Ascending aorta (tissue), 2 donors: ENCODE results near the gene TJP3. TPM values are rescaled to one million over a fixed set of nuclear protein-coding genes. Genes with fewer than 3 reads are reported as not detected.

ENCODE experiments used
- DNase-seq, 2 donors: peaks; one replicate each; pipeline ENCODE4 v3.0.0-alpha.2; 2019; ENCODE audit warnings: low spot score in 2 of 2
- H3K27ac ChIP-seq, 2 donors: fragments of 200-600 bp; sonication (generic); one replicate each; pipeline ENCODE4 v1.5.1; 2016 to 2017; ENCODE audit warnings: mild to moderate bottlenecking in 1 of 2
- H3K27me3 ChIP-seq: fragments of 200-600 bp; sonication (generic); one replicate; pipeline ENCODE4 v1.5.1; 2017
- H3K36me3 ChIP-seq, 2 donors: fragments of 200-600 bp; sonication (generic); one replicate each; pipeline ENCODE4 v1.5.1; 2016
- H3K4me1 ChIP-seq, 2 donors: fragments of 200-600 bp; sonication (generic); one replicate each; pipeline ENCODE4 v1.5.1; 2016 to 2017; ENCODE audit warnings: mild to moderate bottlenecking in 1 of 2
- H3K4me3 ChIP-seq, 2 donors: fragments of 200-600 bp; sonication (generic); one replicate each; pipeline ENCODE4 v1.5.1; 2016 to 2017; ENCODE audit warnings: mild to moderate bottlenecking in 1 of 2
- H3K9me3 ChIP-seq, 2 donors: fragments of 200-600 bp; sonication (generic); one replicate each; pipeline ENCODE4 v1.5.1; 2016
- CTCF ChIP-seq, 3 experiments: fragments of 200-600 bp in 2 of 3; fragments of 450-650 bp in 1 of 3; sonication (generic) in 2 of 3; IDR thresholded peaks; one replicate each; pipeline ENCODE4 v1.5.1; 2016 to 2019; ENCODE audit warnings: antibody characterized with exemption in 3 of 3, mild to moderate bottlenecking in 1 of 3, moderate library complexity in 1 of 3
- intact Hi-C: fragments of 100-400 bp; cut with DNase I; formaldehyde crosslinking; loops from one replicate; pipeline ENCODE4 v1.15.1; 2023
- total RNA-seq: library from RNA; depleted of rRNA; stranded (reverse); fragments of >200 nt; gene quantifications from one replicate; pipeline ENCODE4 v1.1.0, GENCODE V29; 2016

Gene TJP3
- total RNA-seq, 1 donor from 2014 or later, result 12.6 TPM

GRCh38 chr19:3766520-3766919, 58.3 kb downstream of the TJP3 start:
- no peaks in the 10 kb centered on the region for H3K27me3 ChIP-seq
- no peak for TF ChIP-seq CTCF (IDR thresholded peaks at IDR 0.05)
- intact Hi-C loops, result no loop called here
- no peak overlapping the region for H3K4me3 ChIP-seq
- no peaks in the 10 kb centered on the region for H3K9me3 ChIP-seq
- H3K36me3 ChIP-seq, result peaks cover 26 to 36% of the 10 kb centered on the region in 2 donors
- DNase-seq, result no peak
- H3K4me1 ChIP-seq, result peaks cover 0 to 9% of the 10 kb centered on the region in 2 donors
- no peak overlapping the region for H3K27ac ChIP-seq

- Histone ChIP-seq H3K4me1 (peaks cover 0 to 5% of the 10 kb centered on the region in 2 donors), H3K27ac (no peak overlapping the region), H3K27me3 (no peaks in the 10 kb centered on the region), H3K9me3 (no peaks in the 10 kb centered on the region), H3K4me3 (no peak overlapping the region), H3K36me3 (peaks cover 26 to 36% of the 10 kb centered on the region in 2 donors)
- DNase-seq, result no peak
- intact Hi-C loops, result no loop called here
- no peak for TF ChIP-seq CTCF (IDR thresholded peaks at IDR 0.05)
These were observed 58.9 kb downstream of the TJP3 start for GRCh38 chr19:3767050-3767449.

DNA sequence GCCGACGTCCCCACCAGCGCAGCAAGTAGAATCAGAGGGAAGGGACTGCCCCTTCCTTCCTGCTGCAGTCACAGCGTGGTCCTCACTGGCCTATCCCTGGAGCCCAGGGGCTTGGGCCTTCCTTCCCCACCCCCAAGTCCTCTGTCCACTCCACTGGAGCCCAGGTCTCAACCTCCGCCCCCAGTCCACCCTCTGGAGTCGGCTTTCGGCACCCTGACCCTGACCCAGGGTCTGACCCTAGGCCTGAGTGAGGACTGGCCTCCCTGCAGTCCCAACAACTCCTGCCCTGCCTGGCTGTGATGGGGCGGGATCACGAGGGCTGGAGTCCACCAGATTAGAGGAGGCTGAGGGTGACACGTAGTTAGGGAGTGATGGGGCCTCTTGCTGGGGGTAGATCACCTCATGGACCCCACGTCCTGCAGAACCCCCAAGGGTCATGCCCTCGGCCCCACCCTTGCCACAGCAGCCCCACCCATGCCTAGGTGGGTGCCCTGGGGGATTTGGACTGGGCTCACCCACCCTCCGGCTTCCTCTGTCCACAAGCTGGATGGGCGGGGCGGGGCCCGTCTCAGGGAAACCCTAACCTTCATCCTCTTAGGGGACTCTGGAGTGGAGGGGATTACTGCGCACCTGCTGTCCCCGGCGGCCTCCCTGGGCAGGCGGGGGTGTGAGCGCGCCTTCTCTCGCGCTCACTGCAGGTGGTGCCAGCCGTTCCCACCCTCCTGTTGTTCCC, 60.0 kb downstream of the TJP3 start:
- H3K27ac ChIP-seq, result no peak overlapping the region
- TF ChIP-seq CTCF (IDR thresholded peaks at IDR 0.05), result no peak
- no peaks in the 10 kb centered on the region for H3K9me3 ChIP-seq
- intact Hi-C loops, result no loop called here
- no peak for DNase-seq
- H3K36me3 ChIP-seq, result peaks cover 26 to 36% of the 10 kb centered on the region in 2 donors
- H3K27me3 ChIP-seq, result no peaks in the 10 kb centered on the region
- no peak overlapping the region for H3K4me3 ChIP-seq
- peaks cover 0 to 3% of the 10 kb centered on the region in 2 donors for H3K4me1 ChIP-seq

DNA sequence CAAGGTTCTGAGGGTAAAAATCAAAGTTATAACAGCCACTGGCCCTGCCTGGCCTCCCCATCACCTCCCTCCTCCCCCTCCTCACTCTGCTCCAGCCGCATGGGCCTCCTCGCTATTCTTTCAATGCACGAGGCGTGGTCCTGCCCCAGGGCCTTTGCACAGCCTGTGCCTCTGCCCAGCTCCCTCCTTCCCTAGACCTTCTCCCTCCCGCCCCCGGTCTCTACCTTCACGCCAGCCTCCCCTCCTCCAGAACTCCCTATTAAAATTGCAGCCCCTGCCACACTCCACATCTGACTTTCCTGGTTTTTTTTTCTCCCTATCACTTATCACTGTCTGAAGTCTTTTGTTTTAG, 60.5 kb downstream of the TJP3 start:
- intact Hi-C loops, result no loop called here
- Histone ChIP-seq H3K9me3 (no peaks in the 10 kb centered on the region), H3K27me3 (no peaks in the 10 kb centered on the region), H3K36me3 (peaks cover 26 to 36% of the 10 kb centered on the region in 2 donors), H3K4me3 (no peak overlapping the region), H3K27ac (no peak overlapping the region), H3K4me1 (no peaks in the 10 kb centered on the region)
- no peak for DNase-seq
- TF ChIP-seq CTCF (IDR thresholded peaks at IDR 0.05), result no peak

GRCh38 chr19:3769494-3769893, 61.3 kb downstream of the TJP3 start:
- Histone ChIP-seq H3K9me3 (no peaks in the 10 kb centered on the region), H3K4me3 (no peak overlapping the region), H3K36me3 (peaks cover 26 to 36% of the 10 kb centered on the region in 2 donors), H3K4me1 (no peaks in the 10 kb centered on the region), H3K27me3 (no peaks in the 10 kb centered on the region), H3K27ac (no peak overlapping the region)
- TF ChIP-seq CTCF (IDR thresholded peaks at IDR 0.05), result no peak
- no peak for DNase-seq
- intact Hi-C loops, result no loop called here
